Measurements from ENCODE around the gene GRID1.

DNA sequence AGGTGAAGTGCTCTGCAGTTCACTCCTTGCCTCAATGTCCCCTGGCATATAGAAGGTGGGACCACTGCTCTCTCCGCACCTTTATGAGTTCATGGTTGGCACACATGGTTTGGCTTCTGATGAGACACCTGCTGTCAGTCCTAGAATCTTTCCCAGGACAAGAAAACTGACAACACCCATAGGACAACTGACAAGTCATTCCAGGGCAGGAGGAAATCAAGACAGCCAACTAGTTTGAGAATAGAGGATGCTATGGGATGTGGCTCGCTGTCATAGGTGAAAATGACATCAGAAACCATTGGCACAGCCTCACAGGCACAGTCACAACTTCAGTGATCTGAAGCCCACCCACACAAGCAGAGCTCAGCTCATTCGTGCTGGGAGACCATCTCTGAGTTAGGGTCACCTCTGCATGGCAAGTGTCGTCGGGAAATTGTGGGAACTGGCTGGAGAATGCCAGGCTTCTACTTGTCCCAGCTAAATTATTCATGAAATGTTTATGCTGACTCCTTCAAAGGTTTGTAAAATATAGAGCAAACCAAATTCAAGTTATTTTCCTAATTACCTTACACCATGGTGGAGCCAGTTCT lies 762.4 kb downstream of the GRID1 start:
- TF ChIP-seq NR2C2 (IDR thresholded peaks at IDR 0.05; ENCODE audit: borderline replicate concordance, control insufficient read depth, insufficient read length, low read depth): no peak
- TF ChIP-seq, protein P1, sequence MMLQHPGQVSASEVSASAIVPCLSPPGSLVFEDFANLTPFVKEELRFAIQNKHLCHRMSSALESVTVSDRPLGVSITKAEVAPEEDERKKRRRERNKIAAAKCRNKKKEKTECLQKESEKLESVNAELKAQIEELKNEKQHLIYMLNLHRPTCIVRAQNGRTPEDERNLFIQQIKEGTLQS (IDR thresholded peaks at IDR 0.05; ENCODE audit: borderline replicate concordance, extremely low read depth, low read depth, low read length): no peak
- TF ChIP-seq, protein P2, sequence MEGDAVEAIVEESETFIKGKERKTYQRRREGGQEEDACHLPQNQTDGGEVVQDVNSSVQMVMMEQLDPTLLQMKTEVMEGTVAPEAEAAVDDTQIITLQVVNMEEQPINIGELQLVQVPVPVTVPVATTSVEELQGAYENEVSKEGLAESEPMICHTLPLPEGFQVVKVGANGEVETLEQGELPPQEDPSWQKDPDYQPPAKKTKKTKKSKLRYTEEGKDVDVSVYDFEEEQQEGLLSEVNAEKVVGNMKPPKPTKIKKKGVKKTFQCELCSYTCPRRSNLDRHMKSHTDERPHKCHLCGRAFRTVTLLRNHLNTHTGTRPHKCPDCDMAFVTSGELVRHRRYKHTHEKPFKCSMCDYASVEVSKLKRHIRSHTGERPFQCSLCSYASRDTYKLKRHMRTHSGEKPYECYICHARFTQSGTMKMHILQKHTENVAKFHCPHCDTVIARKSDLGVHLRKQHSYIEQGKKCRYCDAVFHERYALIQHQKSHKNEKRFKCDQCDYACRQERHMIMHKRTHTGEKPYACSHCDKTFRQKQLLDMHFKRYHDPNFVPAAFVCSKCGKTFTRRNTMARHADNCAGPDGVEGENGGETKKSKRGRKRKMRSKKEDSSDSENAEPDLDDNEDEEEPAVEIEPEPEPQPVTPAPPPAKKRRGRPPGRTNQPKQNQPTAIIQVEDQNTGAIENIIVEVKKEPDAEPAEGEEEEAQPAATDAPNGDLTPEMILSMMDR (IDR thresholded peaks at IDR 0.05 in 2 of 3, conservative IDR thresholded peaks at IDR 0.05 in 1 of 3; ENCODE audit: control insufficient read depth in 2 of 3, extremely low read depth in 1 of 3, insufficient read depth in 1 of 3, low read depth in 3 of 3, low read length in 3 of 3): no peak
- no peak for TF ChIP-seq ESRRA (IDR thresholded peaks at IDR 0.05; ENCODE audit: low read length)
- no peak for TF ChIP-seq RELA (IDR thresholded peaks at IDR 0.05; ENCODE audit: borderline replicate concordance, partially characterized antibody)
